NT2/D1 (cell line): ENCODE measurements around the gene ZSCAN2.
"Not testable (repeated sequence)": the region's sequence is repeated elsewhere in the genome, so short reads cannot be mapped to it uniquely, and the experiment has no call there.

Source experiments
- SUZ12 ChIP-seq: IDR thresholded peaks from 2 replicates; pipeline ENCODE4 v1.6.1; 2011; ENCODE audit not compliant: insufficient read length, insufficient read depth; ENCODE audit errors: extremely low read depth
- YY1 ChIP-seq: IDR thresholded peaks from 2 replicates; pipeline ENCODE4 v1.6.1; 2011; ENCODE audit not compliant: insufficient read length, insufficient read depth
- ZNF274 ChIP-seq: IDR thresholded peaks from 2 replicates; pipeline ENCODE4 v1.6.1; 2011; ENCODE audit warnings: mild to moderate bottlenecking, low read depth, low read length

- not testable (repeated sequence) for TF ChIP-seq YY1, ZNF274, SUZ12
Observed at GRCh38 chr15:84641871-84642270, 41.1 kb downstream of the ZSCAN2 start.
